Measurements from ENCODE around the gene MYO5A.

The MYO5A gene

GRCh38 chr15:52361975-52362494, 166.6 kb downstream of the MYO5A start:
- no peak for DNase-seq (ENCODE audit: low read depth)
- TF ChIP-seq, protein P1, sequence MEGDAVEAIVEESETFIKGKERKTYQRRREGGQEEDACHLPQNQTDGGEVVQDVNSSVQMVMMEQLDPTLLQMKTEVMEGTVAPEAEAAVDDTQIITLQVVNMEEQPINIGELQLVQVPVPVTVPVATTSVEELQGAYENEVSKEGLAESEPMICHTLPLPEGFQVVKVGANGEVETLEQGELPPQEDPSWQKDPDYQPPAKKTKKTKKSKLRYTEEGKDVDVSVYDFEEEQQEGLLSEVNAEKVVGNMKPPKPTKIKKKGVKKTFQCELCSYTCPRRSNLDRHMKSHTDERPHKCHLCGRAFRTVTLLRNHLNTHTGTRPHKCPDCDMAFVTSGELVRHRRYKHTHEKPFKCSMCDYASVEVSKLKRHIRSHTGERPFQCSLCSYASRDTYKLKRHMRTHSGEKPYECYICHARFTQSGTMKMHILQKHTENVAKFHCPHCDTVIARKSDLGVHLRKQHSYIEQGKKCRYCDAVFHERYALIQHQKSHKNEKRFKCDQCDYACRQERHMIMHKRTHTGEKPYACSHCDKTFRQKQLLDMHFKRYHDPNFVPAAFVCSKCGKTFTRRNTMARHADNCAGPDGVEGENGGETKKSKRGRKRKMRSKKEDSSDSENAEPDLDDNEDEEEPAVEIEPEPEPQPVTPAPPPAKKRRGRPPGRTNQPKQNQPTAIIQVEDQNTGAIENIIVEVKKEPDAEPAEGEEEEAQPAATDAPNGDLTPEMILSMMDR (conservative IDR thresholded peaks at IDR 0.05; ENCODE audit: control insufficient read depth, insufficient read depth, low read depth, low read length) = no peak
- H3K4me3 ChIP-seq (ENCODE audit: control insufficient read depth, low read depth, low read length) = no peak overlapping the region

- TF ChIP-seq, protein P1 (conservative IDR thresholded peaks at IDR 0.05; ENCODE audit: control insufficient read depth, insufficient read depth, low read depth, low read length) = no peak
- no peak for DNase-seq (ENCODE audit: low read depth)
These were observed 167.2 kb downstream of the MYO5A start for GRCh38 chr15:52361494-52361893.

GRCh38 chr15:52360229-52361203, 168.2 kb downstream of the MYO5A start:
- DNase-seq (ENCODE audit: low read depth) = no peak
- TF ChIP-seq, protein P1 (conservative IDR thresholded peaks at IDR 0.05; ENCODE audit: control insufficient read depth, insufficient read depth, low read depth, low read length) = no peak
- H3K4me3 ChIP-seq (ENCODE audit: control insufficient read depth, low read depth, low read length) = no peak overlapping the region

More at GRCh38 chr15:52361494-52361893, 167.2 kb downstream of the MYO5A start:
- H3K4me3 ChIP-seq (ENCODE audit: control insufficient read depth, low read depth, low read length) = no peak overlapping the region

DNA sequence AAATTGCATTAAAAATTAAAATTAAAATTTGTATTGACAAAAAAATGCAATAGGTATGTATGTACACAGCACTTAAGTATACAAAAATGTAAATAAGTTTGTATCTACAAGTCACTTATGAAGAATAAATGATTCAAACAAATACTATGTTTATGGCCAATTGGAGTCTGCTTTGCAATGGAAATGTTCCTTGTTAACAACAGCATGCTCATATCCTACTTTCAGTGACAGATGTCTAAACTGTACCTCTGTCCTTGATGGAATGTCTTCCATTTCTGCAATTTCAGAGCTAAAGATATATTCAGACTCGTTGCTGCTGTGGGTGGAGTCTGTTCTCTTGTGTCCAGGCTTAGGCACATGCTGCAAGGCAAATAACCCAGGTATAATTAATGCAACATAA, 169.0 kb downstream of the MYO5A start:
- DNase-seq (ENCODE audit: low read depth) = no peak
- TF ChIP-seq, protein P1 (conservative IDR thresholded peaks at IDR 0.05; ENCODE audit: control insufficient read depth, insufficient read depth, low read depth, low read length) = no peak
- no peak overlapping the region for H3K4me3 ChIP-seq (ENCODE audit: control insufficient read depth, low read depth, low read length)

GRCh38 chr15:52357949-52358348, 170.7 kb downstream of the MYO5A start:
- DNase-seq (ENCODE audit: low read depth) = no peak
- H3K4me3 ChIP-seq (ENCODE audit: control insufficient read depth, low read depth, low read length) = no peak overlapping the region
- TF ChIP-seq, protein P1 (conservative IDR thresholded peaks at IDR 0.05; ENCODE audit: control insufficient read depth, insufficient read depth, low read depth, low read length) = no peak

GRCh38 chr15:52352086-52352485, 176.6 kb downstream of the MYO5A start:
- TF ChIP-seq, protein P1 (conservative IDR thresholded peaks at IDR 0.05; ENCODE audit: control insufficient read depth, insufficient read depth, low read depth, low read length) = no peak
- no peak for DNase-seq (ENCODE audit: low read depth)
- no peak overlapping the region for H3K4me3 ChIP-seq (ENCODE audit: control insufficient read depth, low read depth, low read length)
